Right lobe of liver (tissue), 6 donors: ENCODE data around the gene OPRPN. TPM values are rescaled to one million over a fixed set of nuclear protein-coding genes. Genes with fewer than 3 reads are reported as not detected.

Source experiments
- ATAC-seq, 4 donors: fragments of 200-7000 bp; cut with Tn5 transposase; one replicate each; pipeline ENCODE4 v1.9.1; 2020; ENCODE audit warnings: mild to moderate bottlenecking in 4 of 4, moderate library complexity in 4 of 4
- DNase-seq, 3 donors: peaks; one replicate each; pipeline ENCODE4 v3.0.0-alpha.2; 2020
- H3K27ac ChIP-seq, 3 donors: fragments of 200-600 bp; one replicate each; pipeline ENCODE4 v1.8.0; 2022
- H3K27me3 ChIP-seq, 2 donors: fragments of 200-600 bp; one replicate each; pipeline ENCODE4 v1.8.0; 2022
- H3K36me3 ChIP-seq, 4 donors: fragments of 200-600 bp; sonication (generic) in 1 of 4; one replicate each; pipeline versions ENCODE4 v1.5.1 to v1.8.0; 2017 to 2022; ENCODE audit warnings: control low read depth in 1 of 4
- H3K4me1 ChIP-seq, 4 donors: fragments of 200-600 bp; sonication (generic) in 1 of 4; one replicate each; pipeline versions ENCODE4 v1.5.1 to v1.8.0; 2017 to 2022; ENCODE audit warnings: control low read depth in 1 of 4
- H3K4me3 ChIP-seq, 3 donors: fragments of 200-600 bp; one replicate each; pipeline ENCODE4 v1.8.0; 2022
- H3K9me3 ChIP-seq, 4 donors: fragments of 200-600 bp; sonication (generic) in 1 of 4; one replicate each; pipeline versions ENCODE4 v1.5.1 to v1.8.0; 2017 to 2022; ENCODE audit warnings: control low read depth in 1 of 4
- POLR2A ChIP-seq: fragments of 450-650 bp; IDR thresholded peaks from one replicate; pipeline ENCODE4 v1.6.1; 2017; ENCODE audit warnings: antibody characterized with exemption, mild to moderate bottlenecking
- WGBS: methylation state at CpG from one replicate; pipeline ENCODE4 v1.1.6; 2018; ENCODE audit warnings: low coverage, low lambda C conversion rate; ENCODE audit not compliant: insufficient coverage; ENCODE audit errors: missing lambda C conversion rate; 5-methylcytosine and 5-hydroxymethylcytosine counted together
- intact Hi-C, 2 donors: fragments of 100-400 bp; cut with DNase I; formaldehyde crosslinking; loops; one replicate each; pipeline versions ENCODE4 v1.11.2 to v1.14.1; 2022
- total RNA-seq, 6 experiments: library from RNA; depleted of rRNA in 2 of 6; stranded (reverse); fragments of >200 nt in 2 of 6; fragmentation: NEBNext Ultra II Directional in 3 of 6; extraction: Animal tissue kit (Norgen Biotek cat#: 25700) in 3 of 6; gene quantifications; one replicate each; pipeline versions ENCODE4 v1.1.0 to v1.2.4, GENCODE V29; 2016 to 2023
- TF ChIP-seq, protein P1 (sequence below), 4 donors: fragments of 200-600 bp in 3 of 4; fragments of 450-650 bp in 1 of 4; IDR thresholded peaks; one replicate each; pipeline versions ENCODE4 v1.5.1 to v1.8.0; 2016 to 2022; ENCODE audit warnings: antibody characterized with exemption in 4 of 4, mild to moderate bottlenecking in 2 of 4
- donor health status: DM: no; HTN: yes; CAD: no.
- donor health status: DM: no; HTN: no; CAD: no.
- donor health status: DM: no; HTN: no; CAD: no.
- donor health status: DM: no; HTN: yes; CAD: no.
- donor health status: DM: no; HTN: yes; CAD: no.

The OPRPN gene
- total RNA-seq, 6 experiments from 2014 or later = 0.48 to 1.3 (median 0.53) TPM; not detected in 3

DNA sequence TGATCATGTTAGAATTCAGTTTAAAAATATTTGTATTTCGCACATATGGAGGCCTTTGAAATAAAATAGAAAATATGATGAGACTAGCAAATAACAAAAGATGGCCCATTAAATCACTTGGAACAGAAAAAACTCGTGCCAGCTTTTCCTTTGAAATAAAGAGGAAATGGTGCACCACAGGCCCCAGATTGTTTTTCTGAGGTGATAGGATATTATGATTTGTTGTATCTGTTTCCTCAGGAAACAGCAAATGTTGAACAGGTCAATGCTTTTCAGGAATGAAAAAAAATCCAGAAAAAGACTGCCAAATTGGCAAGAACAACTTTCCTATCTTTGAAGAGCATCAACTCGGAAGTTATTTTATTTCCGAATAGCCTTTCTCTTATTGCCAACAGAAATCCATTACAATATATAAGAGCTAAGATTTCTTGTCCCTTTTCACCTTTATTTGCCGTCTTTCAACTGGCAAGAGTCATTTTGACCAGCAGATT, 15.0 kb upstream of the OPRPN start, which contains the start of gene SMR3B:
SMR3B (plus strand) TSS at position 441 of the 491 bp plus-strand sequence. CDS start 1,380 bp downstream, outside the sequence.
- TF ChIP-seq POLR2A = no peak
- TF ChIP-seq, protein P1, sequence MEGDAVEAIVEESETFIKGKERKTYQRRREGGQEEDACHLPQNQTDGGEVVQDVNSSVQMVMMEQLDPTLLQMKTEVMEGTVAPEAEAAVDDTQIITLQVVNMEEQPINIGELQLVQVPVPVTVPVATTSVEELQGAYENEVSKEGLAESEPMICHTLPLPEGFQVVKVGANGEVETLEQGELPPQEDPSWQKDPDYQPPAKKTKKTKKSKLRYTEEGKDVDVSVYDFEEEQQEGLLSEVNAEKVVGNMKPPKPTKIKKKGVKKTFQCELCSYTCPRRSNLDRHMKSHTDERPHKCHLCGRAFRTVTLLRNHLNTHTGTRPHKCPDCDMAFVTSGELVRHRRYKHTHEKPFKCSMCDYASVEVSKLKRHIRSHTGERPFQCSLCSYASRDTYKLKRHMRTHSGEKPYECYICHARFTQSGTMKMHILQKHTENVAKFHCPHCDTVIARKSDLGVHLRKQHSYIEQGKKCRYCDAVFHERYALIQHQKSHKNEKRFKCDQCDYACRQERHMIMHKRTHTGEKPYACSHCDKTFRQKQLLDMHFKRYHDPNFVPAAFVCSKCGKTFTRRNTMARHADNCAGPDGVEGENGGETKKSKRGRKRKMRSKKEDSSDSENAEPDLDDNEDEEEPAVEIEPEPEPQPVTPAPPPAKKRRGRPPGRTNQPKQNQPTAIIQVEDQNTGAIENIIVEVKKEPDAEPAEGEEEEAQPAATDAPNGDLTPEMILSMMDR (IDR thresholded peaks at IDR 0.05) = no peak
- WGBS = 49% methylated on average over 5 of the region's 5 CpGs
- no peak for DNase-seq
- Histone ChIP-seq H3K27me3 (no peaks in the 10 kb centered on the region), H3K4me3 (no peak within 1 kb of the TSS), H3K27ac (no peak within 1 kb of the TSS), H3K4me1 (no peaks in the 10 kb centered on the region), H3K36me3 (no peaks in the 10 kb centered on the region), H3K9me3 (no peaks in the 10 kb centered on the region)
- ATAC-seq = no peak
- intact Hi-C loops = no loop called here

DNA sequence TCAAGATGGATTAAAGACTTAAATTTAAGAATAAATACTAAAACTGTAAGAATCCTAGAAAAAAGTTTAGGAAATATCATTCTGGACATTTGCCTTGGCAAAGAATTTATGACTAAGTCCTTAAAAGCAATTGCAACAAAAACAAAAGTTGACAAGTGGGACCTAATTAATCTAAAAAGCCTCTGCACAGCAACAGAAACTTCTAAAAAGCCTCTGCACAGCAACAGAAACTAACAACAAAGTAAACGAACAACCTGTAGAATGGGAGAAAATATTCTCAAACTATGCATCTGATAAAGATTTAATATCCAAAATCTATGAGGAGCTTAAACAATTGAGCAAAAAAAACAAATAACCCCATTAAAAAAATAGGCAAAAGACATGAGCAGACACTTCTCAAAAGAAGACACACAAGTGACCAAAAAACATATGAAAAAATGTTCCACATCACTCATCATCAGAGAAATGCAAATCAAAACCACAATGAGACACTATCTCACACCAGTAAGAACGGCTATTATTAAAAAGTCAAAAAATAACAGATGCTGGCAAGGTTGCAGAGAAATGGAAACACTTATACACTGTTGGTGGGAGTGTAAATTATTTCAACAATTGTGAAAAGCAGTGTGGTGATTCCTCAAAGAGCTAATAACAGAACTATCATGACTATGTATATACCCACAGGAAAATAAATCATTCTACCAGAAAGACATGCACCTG, 5.5 kb upstream of the OPRPN start:
- WGBS = 51% methylated on average over 2 of the region's 2 CpGs
- H3K4me1 ChIP-seq = no peaks in the 10 kb centered on the region

DNA sequence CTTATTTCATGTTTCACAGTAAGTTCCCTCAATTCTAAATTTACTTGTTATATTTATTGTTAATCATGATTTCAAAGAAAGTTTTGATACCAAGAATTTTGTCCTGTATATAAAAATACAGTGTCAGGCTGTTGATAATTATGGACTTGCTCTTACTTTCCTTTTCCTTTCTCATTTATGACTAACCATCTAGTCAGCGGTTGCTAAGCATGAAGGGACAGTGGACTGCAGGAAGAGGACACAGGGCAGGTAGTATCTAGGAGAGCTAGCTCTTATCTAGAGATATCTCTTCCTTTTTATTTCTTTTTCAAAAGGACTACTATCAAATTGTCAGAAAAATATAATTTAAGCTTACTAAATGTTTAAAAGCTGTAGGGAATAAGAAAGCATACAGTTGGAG, 1.6 kb downstream of the OPRPN start:
- H3K27ac ChIP-seq = no peak overlapping the region
- H3K4me3 ChIP-seq = no peak overlapping the region
- H3K27me3 ChIP-seq = no peaks in the 10 kb centered on the region
- H3K36me3 ChIP-seq = no peaks in the 10 kb centered on the region
- TF ChIP-seq, protein P1 (IDR thresholded peaks at IDR 0.05) = no peak
- TF ChIP-seq POLR2A = no peak
- 63% methylated on average over 1 of the region's 1 CpG for WGBS
- DNase-seq (no peak), ATAC-seq (peak in 2 of 4 donors; percentile 60 to 70)
- no peaks in the 10 kb centered on the region for H3K9me3 ChIP-seq
- H3K4me1 ChIP-seq = no peaks in the 10 kb centered on the region
- intact Hi-C loops = no loop called here

More for the DNA sequence above, 5.5 kb upstream of the OPRPN start:
- intact Hi-C loops = no loop called here
- Histone ChIP-seq H3K4me3 (no peak overlapping the region), H3K27me3 (no peaks in the 10 kb centered on the region), H3K9me3 (no peaks in the 10 kb centered on the region), H3K27ac (no peak overlapping the region), H3K36me3 (no peaks in the 10 kb centered on the region)
- DNase-seq (no peak), ATAC-seq (no peak)
- no peak for TF ChIP-seq POLR2A
- TF ChIP-seq, protein P1 (IDR thresholded peaks at IDR 0.05) = no peak

DNA sequence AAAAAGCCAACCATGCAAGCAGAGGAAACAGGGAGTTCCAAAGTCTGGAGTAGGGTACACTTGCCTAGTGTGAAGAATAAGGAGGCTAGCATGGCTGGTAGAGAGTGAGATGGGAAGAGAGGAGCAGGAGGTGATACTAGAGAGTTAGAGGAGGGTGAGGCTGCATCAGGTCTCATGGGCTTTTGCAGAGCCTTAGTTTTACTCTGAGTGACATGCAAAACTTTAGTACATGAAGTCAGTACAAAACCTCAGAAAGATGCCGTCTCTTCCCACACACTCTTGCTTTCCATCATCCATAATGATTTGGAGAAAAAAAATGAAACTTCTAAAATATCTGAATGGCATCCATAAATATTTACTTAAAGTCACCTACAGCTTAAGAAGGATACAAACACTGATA, 5.0 kb downstream of the OPRPN start:
- intact Hi-C loops = no loop called here
- H3K36me3 ChIP-seq = no peaks in the 10 kb centered on the region
- 80% methylated on average over 1 of the region's 1 CpG for WGBS
- DNase-seq = no peak
- no peak for ATAC-seq
- H3K4me3 ChIP-seq = no peak overlapping the region
- H3K27me3 ChIP-seq = no peaks in the 10 kb centered on the region
- H3K27ac ChIP-seq = no peak overlapping the region
- TF ChIP-seq, protein P1 (IDR thresholded peaks at IDR 0.05) = no peak
- no peak for TF ChIP-seq POLR2A
- H3K4me1 ChIP-seq = no peaks in the 10 kb centered on the region
- no peaks in the 10 kb centered on the region for H3K9me3 ChIP-seq
